Body of pancreas (tissue), 4 donors: ENCODE data around the gene GALNTL6.
"Not testable (repeated sequence)": the region's sequence is repeated elsewhere in the genome, so short reads cannot be mapped to it uniquely, and the experiment has no call there.

Experiments
- POLR2A ChIP-seq, 3 donors: fragments of 450-650 bp; IDR thresholded peaks; one replicate each; pipeline ENCODE4 v1.6.1; 2016; ENCODE audit warnings: antibody characterized with exemption in 3 of 3, mild to moderate bottlenecking in 2 of 3
- TF ChIP-seq, protein P1 (sequence below), 7 experiments: fragments of 450-650 bp in 4 of 7; fragments of 200-600 bp in 3 of 7; sonication (generic) in 3 of 7; IDR thresholded peaks; one replicate each; pipeline ENCODE4 v1.5.1; 2016 to 2019; ENCODE audit warnings: antibody characterized with exemption in 7 of 7

DNA sequence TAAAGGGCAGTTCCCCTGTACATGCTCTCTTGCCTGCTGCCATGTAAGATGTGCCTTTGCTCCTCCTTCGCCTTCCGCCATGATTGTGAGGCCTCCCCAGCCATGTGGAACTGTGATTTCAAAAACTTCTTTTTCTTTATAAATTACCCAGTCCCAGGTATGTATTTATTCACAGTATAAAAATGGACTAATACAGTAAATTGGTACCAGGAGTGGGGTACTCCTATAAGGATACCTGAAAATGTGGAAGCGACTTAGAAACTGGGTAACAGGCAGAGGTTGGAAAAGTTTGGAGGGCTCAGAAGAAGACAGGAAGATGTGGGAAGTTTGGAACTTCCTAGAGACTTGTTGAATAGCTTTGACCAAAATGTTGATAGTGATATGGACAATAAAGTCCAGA lies 920.4 kb downstream of the GALNTL6 start:
- TF ChIP-seq, protein P1, sequence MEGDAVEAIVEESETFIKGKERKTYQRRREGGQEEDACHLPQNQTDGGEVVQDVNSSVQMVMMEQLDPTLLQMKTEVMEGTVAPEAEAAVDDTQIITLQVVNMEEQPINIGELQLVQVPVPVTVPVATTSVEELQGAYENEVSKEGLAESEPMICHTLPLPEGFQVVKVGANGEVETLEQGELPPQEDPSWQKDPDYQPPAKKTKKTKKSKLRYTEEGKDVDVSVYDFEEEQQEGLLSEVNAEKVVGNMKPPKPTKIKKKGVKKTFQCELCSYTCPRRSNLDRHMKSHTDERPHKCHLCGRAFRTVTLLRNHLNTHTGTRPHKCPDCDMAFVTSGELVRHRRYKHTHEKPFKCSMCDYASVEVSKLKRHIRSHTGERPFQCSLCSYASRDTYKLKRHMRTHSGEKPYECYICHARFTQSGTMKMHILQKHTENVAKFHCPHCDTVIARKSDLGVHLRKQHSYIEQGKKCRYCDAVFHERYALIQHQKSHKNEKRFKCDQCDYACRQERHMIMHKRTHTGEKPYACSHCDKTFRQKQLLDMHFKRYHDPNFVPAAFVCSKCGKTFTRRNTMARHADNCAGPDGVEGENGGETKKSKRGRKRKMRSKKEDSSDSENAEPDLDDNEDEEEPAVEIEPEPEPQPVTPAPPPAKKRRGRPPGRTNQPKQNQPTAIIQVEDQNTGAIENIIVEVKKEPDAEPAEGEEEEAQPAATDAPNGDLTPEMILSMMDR (IDR thresholded peaks at IDR 0.05): not testable (repeated sequence)
- not testable (repeated sequence) for TF ChIP-seq POLR2A (IDR thresholded peaks at IDR 0.05)
